ENCODE measurements around the gene RGS6.

- TF ChIP-seq POLR2A (IDR thresholded peaks at IDR 0.05; ENCODE audit: low read depth, low read length) = no peak
- TF ChIP-seq TAF1 (IDR thresholded peaks at IDR 0.05; ENCODE audit: borderline replicate concordance, low read depth, low read length) = no peak
- TF ChIP-seq POLR2AphosphoS5 (IDR thresholded peaks at IDR 0.05; ENCODE audit: low read depth, low read length) = no peak
Measured at GRCh38 chr14:72377016-72377415, 444.8 kb downstream of the RGS6 start.

Data from GM12892 (cell line).